K562 (cell line): ENCODE measurements around the gene GALNT7. TPM values are rescaled to one million over a fixed set of nuclear protein-coding genes. Genes with fewer than 3 reads are reported as not detected.

ENCODE experiments used
- ATAC-seq: fragments of 200-7000 bp; cut with Tn5 transposase; 3 replicates; pipeline ENCODE4 v1.9.1; 2020; ENCODE audit warnings: moderate library complexity
- BruUV-seq: library from RNA; stranded (reverse); fragments of 400-500 nt; replicated peaks from 2 replicates; lab custom pipeline; 2021; lab: Mats Ljungman, UMichigan
- CTCF ChIA-PET: fragments of 300-600 bp; formaldehyde crosslinking; extraction: SDS; loops from one replicate; lab custom pipeline; 2021; ENCODE audit warnings: low intra/inter-chr PET ratio; lab: Yijun Ruan, JAX
- POLR2A ChIA-PET: fragments of 300-600, 350-650 bp; sonication (Branson Sonifier 250); formaldehyde crosslinking; extraction: SDS; loops from one replicate; lab custom pipeline; 2021; ENCODE audit warnings: antibody characterized with exemption, inconsistent platforms; lab: Yijun Ruan, JAX
- DNase-seq, 4 experiments: peaks; one replicate each; pipeline versions ENCODE4 v3.0.0 to v3.0.0-alpha.2; 2011 to 2018; ENCODE audit warnings: low spot score in 3 of 4, mixed read lengths in 3 of 4; ENCODE audit errors: extremely low read depth in 1 of 4
- FAIRE-seq: peaks from 2 replicates; lab custom pipeline; 2011; peaks lifted over from hg19 to GRCh38; lab: Jason Lieb, UNC
- H2AFZ ChIP-seq: 2 replicates; pipeline ENCODE4 v1.6.0; 2011; ENCODE audit warnings: low read depth, low read length, control low read depth, inconsistent platforms
- H3K27ac ChIP-seq: fragments of 200-600 bp; 3 replicates; pipeline ENCODE4 v1.8.0; 2011; ENCODE audit warnings: low read depth, mild to moderate bottlenecking, control low read depth, inconsistent platforms, low read length, moderate library complexity, mixed read lengths; ENCODE audit errors: extremely low read depth
- H3K27me3 ChIP-seq, 2 experiments: fragments of 300-600 bp in 1 of 2; 2 replicates in 1 of 2; 3 replicates in 1 of 2; pipeline versions ENCODE4 v1.6.0 to v1.8.0; 2011; ENCODE audit warnings: inconsistent platforms in 2 of 2, low read length in 2 of 2, mild to moderate bottlenecking in 1 of 2, mixed read lengths in 1 of 2, moderate library complexity in 1 of 2; ENCODE audit not compliant: control insufficient read depth in 2 of 2, insufficient read depth in 2 of 2
- H3K36me3 ChIP-seq: fragments of 300-600 bp; 3 replicates; pipeline ENCODE4 v1.8.0; 2011; ENCODE audit warnings: mild to moderate bottlenecking, low read length, inconsistent platforms; ENCODE audit not compliant: control insufficient read depth, insufficient read depth
- H3K4me1 ChIP-seq, 2 experiments: fragments of 200-600 bp in 1 of 2; replicated peaks in 1 of 2; 2 replicates in 1 of 2; 3 replicates in 1 of 2; pipeline versions ENCODE4 v1.5.1 to v1.8.0; 2011; ENCODE audit warnings: inconsistent platforms in 2 of 2, low read length in 2 of 2, mild to moderate bottlenecking in 1 of 2, mixed read lengths in 1 of 2, moderate library complexity in 1 of 2; ENCODE audit not compliant: control insufficient read depth in 2 of 2, insufficient read depth in 2 of 2
- H3K4me2 ChIP-seq: 2 replicates; pipeline ENCODE4 v1.6.1; 2011; ENCODE audit warnings: low read length, control low read depth, inconsistent platforms, mixed read lengths; ENCODE audit not compliant: insufficient read depth
- H3K4me3 ChIP-seq: fragments of 200-600 bp; sonication (generic), shearing (Covaris generic); 2 replicates; pipeline ENCODE4 v1.5.1; 2016; ENCODE audit warnings: control low read depth, inconsistent platforms
- H3K79me2 ChIP-seq: fragments of 200-600 bp; 3 replicates; pipeline ENCODE4 v1.8.0; 2011; ENCODE audit warnings: low read length, inconsistent platforms; ENCODE audit not compliant: control insufficient read depth, insufficient read depth
- H3K9ac ChIP-seq, 2 experiments: 2 replicates each; pipeline versions ENCODE4 v1.6.0 to v1.6.1; 2011; ENCODE audit warnings: low read depth in 2 of 2, low read length in 2 of 2, control low read depth in 1 of 2, inconsistent platforms in 1 of 2, mild to moderate bottlenecking in 1 of 2, mixed read lengths in 1 of 2; ENCODE audit not compliant: insufficient read depth in 1 of 2
- H3K9me1 ChIP-seq: one replicate; pipeline ENCODE4 v1.6.0; 2011; ENCODE audit warnings: inconsistent platforms, mild to moderate bottlenecking, low read length, moderate library complexity; ENCODE audit not compliant: control insufficient read depth, insufficient read depth
- H3K9me3 ChIP-seq: replicated peaks from 2 replicates; pipeline ENCODE4 v1.5.1; 2011; ENCODE audit warnings: low read depth, low read length, inconsistent platforms; ENCODE audit not compliant: control insufficient read depth, insufficient read depth
- H4K20me1 ChIP-seq: replicated peaks from 2 replicates; pipeline ENCODE4 v1.6.1; 2011; ENCODE audit warnings: low read length, inconsistent platforms, mixed read lengths; ENCODE audit not compliant: control insufficient read depth, insufficient read depth
- ARID2 ChIP-seq: fragments of 450-650 bp; IDR thresholded peaks from 2 replicates; pipeline ENCODE4 v1.6.1; 2017; ENCODE audit warnings: antibody characterized with exemption, mild to moderate bottlenecking
- CAMTA2 ChIP-seq: fragments of 250-450 bp; sonication (Bioruptor Pico); conservative IDR thresholded peaks from 2 replicates; pipeline ENCODE4 v1.5.1; 2022
- COPS2 ChIP-seq: fragments of 450-650 bp; conservative IDR thresholded peaks from 2 replicates; pipeline ENCODE4 v1.6.1; 2016; ENCODE audit warnings: mild to moderate bottlenecking, moderate library complexity
- CREB3L1 ChIP-seq: fragments of 450-650 bp; IDR thresholded peaks from 2 replicates; pipeline ENCODE4 v1.6.1; 2014; ENCODE audit warnings: low read depth, mild to moderate bottlenecking, moderate library complexity, borderline replicate concordance
- FOXK1 ChIP-seq: sonication (generic); formaldehyde crosslinking; IDR thresholded peaks from 2 replicates; pipeline ENCODE4 v1.8.0; 2022; ENCODE audit warnings: missing genetic modification reagents, mild to moderate bottlenecking, borderline replicate concordance
- HSF4 ChIP-seq: fragments of 250-450 bp; sonication (Bioruptor Pico); IDR thresholded peaks from 2 replicates; pipeline ENCODE4 v2.1.2; 2022; ENCODE audit warnings: mild to moderate bottlenecking, moderate library complexity, borderline replicate concordance
- MAFK ChIP-seq: IDR thresholded peaks from 2 replicates; pipeline ENCODE4 v1.6.1; 2011; ENCODE audit warnings: low read length, improper control_type of control experiment
- MEIS2 ChIP-seq: fragments of 450-650 bp; IDR thresholded peaks from 2 replicates; pipeline ENCODE4 v1.6.1; 2014; ENCODE audit warnings: mild to moderate bottlenecking; ENCODE audit not compliant: partially characterized antibody
- NCOA2 ChIP-seq, 2 experiments: fragments of 450-650 bp; IDR thresholded peaks; 2 replicates each; pipeline ENCODE4 v1.6.1; 2018; ENCODE audit warnings: mild to moderate bottlenecking in 2 of 2, moderate library complexity in 1 of 2; ENCODE audit not compliant: partially characterized antibody in 2 of 2
- PTBP1 ChIP-seq: fragments of 200-400 bp; formaldehyde crosslinking; IDR thresholded peaks from 2 replicates; pipeline ENCODE4 v1.6.1; 2017; ENCODE audit warnings: low read depth, low read length
- SAFB ChIP-seq: fragments of 200-400 bp; formaldehyde crosslinking; IDR thresholded peaks from 2 replicates; pipeline ENCODE4 v1.6.1; 2017; ENCODE audit warnings: low read depth, low read length, borderline replicate concordance
- SIRT6 ChIP-seq: IDR thresholded peaks from one replicate; pipeline ENCODE4 v1.6.1; 2012; ENCODE audit warnings: low read depth, mild to moderate bottlenecking, control low read depth, inconsistent platforms, low read length, moderate library complexity
- SNIP1 ChIP-seq: fragments of 450-650 bp; IDR thresholded peaks from 2 replicates; pipeline ENCODE4 v1.7.1; 2017; ENCODE audit warnings: low read depth, mild to moderate bottlenecking
- SNRNP70 ChIP-seq: fragments of 200-400 bp; formaldehyde crosslinking; optimal IDR thresholded peaks from 2 replicates; pipeline ENCODE3; 2017; ENCODE audit warnings: low read depth, low read length
- TBL1XR1 ChIP-seq, 2 experiments: IDR thresholded peaks; 2 replicates each; pipeline ENCODE4 v1.6.1; 2012; ENCODE audit warnings: improper control_type of control experiment in 2 of 2, low read length in 2 of 2, mild to moderate bottlenecking in 1 of 2
- ZBTB26 ChIP-seq: fragments of 450-650 bp; formaldehyde crosslinking; IDR thresholded peaks from 2 replicates; pipeline ENCODE4 v1.4.0; 2022; ENCODE audit warnings: missing genetic modification characterization
- ZEB2 ChIP-seq: fragments of 450-650 bp; IDR thresholded peaks from 2 replicates; pipeline ENCODE4 v1.6.1; 2016
- ZNF561 ChIP-seq: fragments of 450-650 bp; formaldehyde crosslinking; conservative IDR thresholded peaks from 2 replicates; pipeline ENCODE4 v1.4.0; 2020; ENCODE audit warnings: mild to moderate bottlenecking, moderate library complexity
- WGBS: fragments of 100-300 bp; shearing (Covaris generic); methylation state at CpG from one replicate; pipeline ENCODE4 v1.1.6; 2016; ENCODE audit warnings: low coverage, mixed read lengths; ENCODE audit not compliant: insufficient coverage; ENCODE audit errors: missing lambda C conversion rate; 5-methylcytosine and 5-hydroxymethylcytosine counted together
- in situ Hi-C: fragments of 300-500 bp; cut with MboI; formaldehyde crosslinking; loops from 4 replicates; pipeline ENCODE4 v1.15.0; 2018; ENCODE audit warnings: inconsistent platforms, mixed read lengths
- intact Hi-C: fragments of 100-400 bp; cut with micrococcal nuclease; formaldehyde crosslinking; loops from 2 replicates; pipeline ENCODE4 v1.14.2; 2022
- polyA plus RNA-seq, 8 experiments: library from polyadenylated mRNA; depleted of rRNA in 4 of 8; stranded (reverse) in 5 of 8; unstranded in 3 of 8; fragments of >200 nt; fragmentation: Nextera tagmentation in 2 of 8; fragmentation: Illumina TruSeq in 1 of 8; extraction: Ambion mirVana in 2 of 8; extraction: Trizol in 1 of 8; gene quantifications; 2 replicates each; pipeline versions ENCODE4 v1.2.1 to v1.2.3, GENCODE V29; 2011 to 2014; ENCODE audit warnings: inconsistent platforms in 1 of 8, missing spikeins in 1 of 8
- total RNA-seq, 7 experiments: library from RNA; depleted of rRNA in 6 of 7; stranded (reverse); fragments of >200 nt in 6 of 7; fragmentation: Illumina TruSeq in 2 of 7; extraction: Trizol in 2 of 7; gene quantifications; 2 replicates each; pipeline versions ENCODE4 v1.2.1 to v1.2.3, GENCODE V29; 2011 to 2021; ENCODE audit warnings: low replicate concordance in 1 of 7
- TF ChIP-seq, protein P1 (sequence below): sonication (generic); formaldehyde crosslinking; IDR thresholded peaks from 2 replicates; pipeline ENCODE4 v1.8.0; 2022; ENCODE audit warnings: mild to moderate bottlenecking, missing genetic modification reagents

Gene GALNT7
- total and polyA plus RNA-seq, 9 of the 15 experiments (the other 6 are each of a cell fraction or from before 2014, with no cell fraction given), result 16.7 to 38.7 (median 31.1) TPM

DNA sequence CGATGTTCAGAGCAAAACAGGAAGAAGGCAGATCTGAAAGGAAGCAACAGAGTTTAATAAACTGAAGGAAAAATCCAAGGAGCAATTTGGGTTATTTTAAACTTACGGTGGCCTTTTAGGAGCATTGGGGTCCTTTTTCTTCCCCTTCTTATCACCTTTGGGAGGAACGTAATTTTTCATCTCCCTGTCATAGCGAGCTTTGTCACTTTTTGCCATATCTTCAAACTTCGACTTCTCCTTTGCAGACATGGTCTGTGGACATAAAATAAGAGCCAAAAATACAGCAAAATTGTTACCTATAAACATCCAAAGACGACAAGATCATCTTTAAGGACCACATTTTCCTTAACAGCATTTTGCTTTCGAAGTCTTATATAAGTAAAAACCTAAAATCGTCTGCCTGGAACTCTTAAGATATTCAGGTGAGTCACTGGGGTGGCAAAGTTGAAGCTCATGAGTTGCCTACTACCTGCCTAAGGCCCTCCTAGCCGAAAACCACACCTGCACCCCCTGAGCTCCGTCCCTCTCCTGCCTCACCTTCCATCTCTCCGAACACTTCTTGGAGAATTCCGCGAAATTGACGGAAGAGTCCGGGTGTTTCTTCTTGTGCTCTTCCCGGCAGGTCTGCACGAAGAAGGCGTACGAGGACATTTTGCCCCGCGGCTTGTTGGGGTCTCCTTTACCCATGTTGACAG, 164.5 kb downstream of the GALNT7 start:
- ChIA-PET CTCF (interaction anchor here (0.6 kb wide), 1 partner anchor 54 kb away, joined by 4 read pairs; no protein-coding TSS in a partner anchor), POLR2A (interaction anchor here (0.6 to 8.8 kb wide), 21 partner anchors 13 to 1173 kb away, joined by 3 to 123 read pairs (median 3); partner anchors contain the start of genes CEP44, FBXO8, SAP30 and SCRG1)
- no peak for FAIRE-seq
- no peaks in the 10 kb centered on the region for H3K27me3 ChIP-seq
- H3K4me3 ChIP-seq, result peak overlapping the region; percentile 95
- in situ Hi-C loops, result loop anchor here (5.0 kb wide), 1 partner anchor 34 kb away; no protein-coding TSS in a partner anchor
- peaks cover 4 to 13% of the 10 kb centered on the region in 2 experiments; a peak in 4 of 5 replicates for H3K4me1 ChIP-seq
- H2AFZ ChIP-seq, result no peak overlapping the region
- peak overlapping the region; percentile 91 for H3K4me2 ChIP-seq
- no peaks in the 10 kb centered on the region for H3K9me1 ChIP-seq
- BruUV-seq, result no TSS peak
- intact Hi-C loops, result loop anchor here (5.0 to 10.0 kb wide), 2 partner anchors 79 to 952 kb away; partner anchors contain the start of genes CEP44 and FBXO8
- peaks cover 54% of the 10 kb centered on the region for H3K36me3 ChIP-seq
- H3K79me2 ChIP-seq, result peaks cover 55% of the 10 kb centered on the region
- H3K9ac ChIP-seq, result peak overlapping the region; percentile 99 to 100
- no peak for DNase-seq
- peak overlapping the region; percentile 99 for H3K27ac ChIP-seq
- ATAC-seq, result no peak
- no peaks in the 10 kb centered on the region for H3K9me3 ChIP-seq
- no peaks in the 10 kb centered on the region; the same call in 1 of the 2 replicates for H4K20me1 ChIP-seq
- WGBS, result under 1% methylated on average over 21 of the region's 21 CpGs
- no peak for TF ChIP-seq FOXK1 (CRISPR knock-in tag)
- no peak for TF ChIP-seq ZBTB26 (CRISPR knock-in tag)
- TF ChIP-seq NCOA2 (IDR thresholded peaks at IDR 0.05; ENCODE audit: partially characterized antibody in 2 of 2), result no peak
- no peak for TF ChIP-seq HSF4 (CRISPR knock-in tag)
- TF ChIP-seq, protein P1, sequence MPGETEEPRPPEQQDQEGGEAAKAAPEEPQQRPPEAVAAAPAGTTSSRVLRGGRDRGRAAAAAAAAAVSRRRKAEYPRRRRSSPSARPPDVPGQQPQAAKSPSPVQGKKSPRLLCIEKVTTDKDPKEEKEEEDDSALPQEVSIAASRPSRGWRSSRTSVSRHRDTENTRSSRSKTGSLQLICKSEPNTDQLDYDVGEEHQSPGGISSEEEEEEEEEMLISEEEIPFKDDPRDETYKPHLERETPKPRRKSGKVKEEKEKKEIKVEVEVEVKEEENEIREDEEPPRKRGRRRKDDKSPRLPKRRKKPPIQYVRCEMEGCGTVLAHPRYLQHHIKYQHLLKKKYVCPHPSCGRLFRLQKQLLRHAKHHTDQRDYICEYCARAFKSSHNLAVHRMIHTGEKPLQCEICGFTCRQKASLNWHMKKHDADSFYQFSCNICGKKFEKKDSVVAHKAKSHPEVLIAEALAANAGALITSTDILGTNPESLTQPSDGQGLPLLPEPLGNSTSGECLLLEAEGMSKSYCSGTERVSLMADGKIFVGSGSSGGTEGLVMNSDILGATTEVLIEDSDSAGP (CRISPR knock-in tag), result no peak
- TF ChIP-seq TBL1XR1 (IDR thresholded peaks at IDR 0.05; ENCODE audit: low read length in 2 of 2), result no peak
- no peak for TF ChIP-seq ZEB2
- TF ChIP-seq SAFB, result no peak
- TF ChIP-seq MAFK, result no peak
- no peak for TF ChIP-seq SNIP1
- no peak for TF ChIP-seq CAMTA2
- TF ChIP-seq ARID2, result no peak
- no peak for TF ChIP-seq PTBP1
- TF ChIP-seq COPS2, result no peak
- no peak for TF ChIP-seq CREB3L1
- TF ChIP-seq SNRNP70, result peak; percentile 87
- TF ChIP-seq ZNF561, result no peak
- peak; percentile 72 for TF ChIP-seq MEIS2
- peak; percentile 91 for TF ChIP-seq SIRT6
